ENCODE data around the gene KIF26A.

Gene KIF26A

DNA sequence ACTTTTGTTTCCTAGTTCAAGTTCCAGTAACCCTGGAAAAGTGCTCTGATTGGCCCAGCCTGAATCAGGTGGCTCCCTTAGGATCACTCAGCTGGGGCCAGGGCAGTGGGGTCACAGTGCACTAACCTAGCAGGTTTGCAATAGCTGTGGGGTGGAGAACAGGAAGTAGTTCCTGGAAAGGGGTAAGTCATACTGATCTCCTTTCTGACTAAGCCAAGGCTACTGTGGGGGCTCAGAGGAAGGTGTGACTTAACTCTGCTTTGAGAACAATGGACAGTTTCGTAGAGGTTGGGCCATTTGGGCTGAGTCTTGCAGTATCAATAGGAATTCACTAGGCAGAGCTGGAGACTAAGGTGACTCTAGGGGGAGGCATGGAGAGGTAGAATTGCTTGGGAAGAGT is 89.4 kb downstream of the KIF26A start:
- Histone ChIP-seq H3K4me3 (ENCODE audit: low read depth, low read length) (no peak overlapping the region), H3K9ac (ENCODE audit: low read depth, low read length) (no peak overlapping the region), H3K4me1 (ENCODE audit: control insufficient read depth, insufficient read depth, low read length) (peaks cover 12% of the 10 kb centered on the region), H3K36me3 (ENCODE audit: control insufficient read depth, insufficient read depth, low read length) (no peaks in the 10 kb centered on the region), H3K27me3 (ENCODE audit: control insufficient read depth, insufficient read depth, low read length) (no peaks in the 10 kb centered on the region), H3K9me3 (ENCODE audit: control insufficient read depth, insufficient read depth, low read length) (peaks cover 6% of the 10 kb centered on the region)

DNA sequence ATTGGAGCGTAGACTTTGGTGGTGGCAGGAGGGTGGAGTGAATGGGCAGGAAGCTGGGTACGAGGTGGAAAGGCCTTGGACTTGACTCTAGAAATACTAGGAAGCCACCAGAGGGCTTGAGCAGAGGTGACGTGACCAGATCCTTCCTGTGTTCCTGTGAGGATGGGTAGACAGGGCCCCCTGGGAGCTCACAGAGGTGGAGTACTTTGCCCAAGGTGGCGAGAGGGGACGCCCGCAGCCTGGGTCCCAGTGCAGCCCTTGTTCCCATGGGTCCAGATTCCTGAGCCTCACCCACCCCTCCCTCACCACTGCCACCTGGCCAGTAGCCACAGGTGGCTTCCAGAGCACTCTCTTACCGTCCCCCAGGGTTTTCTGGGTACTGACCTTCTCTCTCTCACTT is 89.8 kb downstream of the KIF26A start:
- Histone ChIP-seq H3K9me3 (ENCODE audit: control insufficient read depth, insufficient read depth, low read length) (peaks cover 6% of the 10 kb centered on the region), H3K4me1 (ENCODE audit: control insufficient read depth, insufficient read depth, low read length) (peaks cover 12% of the 10 kb centered on the region), H3K4me3 (ENCODE audit: low read depth, low read length) (no peak overlapping the region), H3K9ac (ENCODE audit: low read depth, low read length) (no peak overlapping the region), H3K27me3 (ENCODE audit: control insufficient read depth, insufficient read depth, low read length) (no peaks in the 10 kb centered on the region), H3K36me3 (ENCODE audit: control insufficient read depth, insufficient read depth, low read length) (no peaks in the 10 kb centered on the region)

DNA sequence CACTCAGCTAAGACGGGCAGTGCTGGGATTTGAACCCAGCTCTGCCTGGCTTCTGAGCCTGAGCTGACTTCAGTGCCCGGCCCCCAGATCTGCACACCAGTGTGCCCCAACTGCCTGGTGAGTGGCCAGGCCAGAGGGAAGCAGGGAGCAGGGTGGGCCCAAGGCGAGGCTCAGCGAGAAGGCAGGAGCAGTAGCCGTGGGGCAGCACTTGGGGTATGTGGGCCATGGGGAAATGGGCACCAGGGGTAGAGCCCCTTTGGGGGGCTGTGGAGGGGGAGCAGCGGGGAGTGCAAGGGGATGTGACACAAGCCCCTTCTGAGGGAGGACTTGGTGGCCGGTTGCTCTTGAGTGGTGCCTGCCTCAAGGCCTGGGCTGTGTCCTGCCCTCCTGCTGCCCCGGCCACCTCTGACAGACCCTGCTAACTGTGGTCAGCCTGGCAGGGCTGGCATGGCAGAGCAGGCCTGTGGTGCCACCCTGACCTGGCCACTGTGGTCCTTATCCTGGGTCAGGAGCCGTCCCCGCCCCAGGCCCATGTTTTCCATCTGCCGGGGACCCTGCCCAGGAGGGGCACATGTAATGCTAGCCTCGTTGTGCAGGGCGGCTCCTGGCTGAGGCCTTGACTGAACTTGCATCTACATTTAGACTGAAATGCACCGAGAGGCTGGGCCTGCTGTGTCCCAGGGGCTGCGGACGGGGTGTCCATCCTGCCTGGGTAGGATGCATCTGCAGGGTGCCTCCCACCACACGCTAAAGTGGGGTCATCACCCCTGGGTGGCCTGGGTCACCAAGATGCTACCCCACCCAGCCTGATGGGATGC is 90.5 kb downstream of the KIF26A start:
- H3K4me1 ChIP-seq (ENCODE audit: control insufficient read depth, insufficient read depth, low read length): peaks cover 8% of the 10 kb centered on the region
- no peak overlapping the region for H3K9ac ChIP-seq (ENCODE audit: low read depth, low read length)
- H3K36me3 ChIP-seq (ENCODE audit: control insufficient read depth, insufficient read depth, low read length): no peaks in the 10 kb centered on the region
- no peaks in the 10 kb centered on the region for H3K27me3 ChIP-seq (ENCODE audit: control insufficient read depth, insufficient read depth, low read length)
- peaks cover 6% of the 10 kb centered on the region for H3K9me3 ChIP-seq (ENCODE audit: control insufficient read depth, insufficient read depth, low read length)
- H3K4me3 ChIP-seq (ENCODE audit: low read depth, low read length): no peak overlapping the region

DNA sequence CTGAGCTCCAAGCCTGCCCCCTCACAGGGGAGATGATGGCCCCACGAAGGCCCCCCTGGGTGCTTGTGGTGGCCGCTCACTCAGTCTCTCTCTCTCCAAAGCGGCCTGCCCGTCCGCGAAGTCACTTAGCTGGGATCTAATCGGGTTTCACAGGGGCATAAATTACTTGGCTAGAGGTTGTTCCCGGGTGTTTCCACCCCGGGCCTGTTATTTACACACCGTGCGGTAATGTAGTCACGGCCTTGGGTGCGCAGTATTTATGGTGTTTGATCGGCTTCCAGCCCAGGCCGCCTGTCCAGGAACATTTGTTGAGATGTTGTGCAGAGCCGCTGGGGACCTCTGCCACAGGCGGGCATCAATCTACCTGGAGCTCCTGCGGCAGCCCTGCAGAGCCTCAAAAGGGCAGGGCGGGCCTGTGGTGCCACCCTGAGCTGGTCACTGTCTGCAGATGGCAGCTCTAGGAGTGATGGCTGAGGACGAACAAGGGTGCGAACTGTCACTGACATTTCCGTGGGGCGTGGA is 91.2 kb downstream of the KIF26A start:
- peaks cover 6% of the 10 kb centered on the region for H3K9me3 ChIP-seq (ENCODE audit: control insufficient read depth, insufficient read depth, low read length)
- H3K27me3 ChIP-seq (ENCODE audit: control insufficient read depth, insufficient read depth, low read length): no peaks in the 10 kb centered on the region
- H3K36me3 ChIP-seq (ENCODE audit: control insufficient read depth, insufficient read depth, low read length): no peaks in the 10 kb centered on the region

DNA sequence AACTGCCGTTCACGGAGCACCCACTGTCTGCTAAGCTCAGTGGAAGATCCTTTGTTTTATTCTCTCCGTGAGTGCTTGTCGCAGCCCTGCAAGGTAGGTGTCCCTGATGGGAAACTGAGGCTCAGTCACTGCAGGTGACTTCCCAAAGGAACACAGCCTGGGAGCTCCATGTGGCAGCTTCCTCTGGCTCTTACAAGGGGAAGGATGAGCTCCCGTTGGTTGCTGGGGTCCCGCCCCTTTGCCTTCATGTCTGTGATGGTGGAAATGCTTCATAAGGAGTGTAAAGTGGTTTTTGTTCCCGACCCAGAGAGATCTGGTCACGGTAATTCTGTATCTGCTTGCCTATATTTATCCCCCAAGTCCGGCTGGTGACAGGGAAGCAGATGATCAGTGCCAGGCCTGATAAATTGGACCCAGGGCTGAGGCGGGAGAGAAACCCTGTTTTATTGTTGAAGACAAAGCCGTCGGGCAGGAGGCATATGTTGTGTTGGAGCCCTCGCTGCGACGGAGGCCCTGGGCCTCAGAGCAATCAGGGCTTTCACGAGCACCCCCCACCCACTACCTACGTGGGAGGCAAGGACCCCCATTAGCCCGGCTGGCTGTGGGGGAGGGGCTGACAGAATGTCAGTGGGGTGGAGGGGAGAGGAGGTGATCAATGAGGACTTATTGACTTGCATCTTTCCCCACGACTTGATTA is 91.9 kb downstream of the KIF26A start:
- Histone ChIP-seq H3K4me1 (ENCODE audit: control insufficient read depth, insufficient read depth, low read length) (peaks cover 4% of the 10 kb centered on the region), H3K36me3 (ENCODE audit: control insufficient read depth, insufficient read depth, low read length) (no peaks in the 10 kb centered on the region), H3K9me3 (ENCODE audit: control insufficient read depth, insufficient read depth, low read length) (peaks cover 6% of the 10 kb centered on the region), H3K27me3 (ENCODE audit: control insufficient read depth, insufficient read depth, low read length) (no peaks in the 10 kb centered on the region), H3K9ac (ENCODE audit: low read depth, low read length) (no peak overlapping the region), H3K4me3 (ENCODE audit: low read depth, low read length) (no peak overlapping the region)

More for the DNA sequence above, 91.2 kb downstream of the KIF26A start:
- no peak overlapping the region for H3K9ac ChIP-seq (ENCODE audit: low read depth, low read length)
- H3K4me1 ChIP-seq (ENCODE audit: control insufficient read depth, insufficient read depth, low read length): peaks cover 6% of the 10 kb centered on the region
- no peak overlapping the region for H3K4me3 ChIP-seq (ENCODE audit: low read depth, low read length)
